SU-DHL-6 (cell line): Measurements from ENCODE around the gene GPR176.

Source experiments
- EZH2phosphoT487 ChIP-seq: fragments of 200-600 bp; sonication (generic), shearing (Covaris generic); conservative IDR thresholded peaks from 2 replicates; pipeline ENCODE4 v1.6.1; 2018; ENCODE audit warnings: mild to moderate bottlenecking, antibody characterized with exemption, low read length, moderate library complexity, mixed read lengths
- TF ChIP-seq, protein P1 (sequence below): fragments of 200-600 bp; sonication (generic); IDR thresholded peaks from one replicate; pipeline ENCODE4 v1.5.1; 2017; ENCODE audit warnings: antibody characterized with exemption, mild to moderate bottlenecking, low read length, moderate library complexity; ENCODE audit not compliant: insufficient read depth, poor library complexity, severe bottlenecking

DNA sequence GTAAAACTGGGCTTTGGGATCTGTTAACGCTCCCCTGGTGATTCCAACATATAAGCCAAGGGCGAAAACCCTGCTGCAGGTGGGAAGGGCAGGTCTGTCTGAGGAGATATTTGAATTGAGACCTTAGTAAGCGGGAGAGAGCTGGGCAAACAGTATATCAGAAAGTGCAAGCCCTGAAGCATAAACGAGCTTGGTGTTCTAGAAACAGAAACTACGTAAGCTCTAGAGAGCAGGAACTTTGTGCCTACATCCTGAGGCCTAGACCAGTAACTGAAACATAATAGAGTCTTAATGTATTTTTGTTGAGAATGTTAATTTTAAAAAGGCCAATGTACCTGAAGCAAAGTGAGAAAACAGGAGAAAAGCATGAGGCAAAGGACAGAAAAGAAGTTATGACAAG, 74.5 kb downstream of the GPR176 start:
- TF ChIP-seq, protein P1, sequence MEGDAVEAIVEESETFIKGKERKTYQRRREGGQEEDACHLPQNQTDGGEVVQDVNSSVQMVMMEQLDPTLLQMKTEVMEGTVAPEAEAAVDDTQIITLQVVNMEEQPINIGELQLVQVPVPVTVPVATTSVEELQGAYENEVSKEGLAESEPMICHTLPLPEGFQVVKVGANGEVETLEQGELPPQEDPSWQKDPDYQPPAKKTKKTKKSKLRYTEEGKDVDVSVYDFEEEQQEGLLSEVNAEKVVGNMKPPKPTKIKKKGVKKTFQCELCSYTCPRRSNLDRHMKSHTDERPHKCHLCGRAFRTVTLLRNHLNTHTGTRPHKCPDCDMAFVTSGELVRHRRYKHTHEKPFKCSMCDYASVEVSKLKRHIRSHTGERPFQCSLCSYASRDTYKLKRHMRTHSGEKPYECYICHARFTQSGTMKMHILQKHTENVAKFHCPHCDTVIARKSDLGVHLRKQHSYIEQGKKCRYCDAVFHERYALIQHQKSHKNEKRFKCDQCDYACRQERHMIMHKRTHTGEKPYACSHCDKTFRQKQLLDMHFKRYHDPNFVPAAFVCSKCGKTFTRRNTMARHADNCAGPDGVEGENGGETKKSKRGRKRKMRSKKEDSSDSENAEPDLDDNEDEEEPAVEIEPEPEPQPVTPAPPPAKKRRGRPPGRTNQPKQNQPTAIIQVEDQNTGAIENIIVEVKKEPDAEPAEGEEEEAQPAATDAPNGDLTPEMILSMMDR: no peak
- TF ChIP-seq EZH2phosphoT487: no peak
